Cardiac fibroblast (primary cell): Measurements from ENCODE around the gene ZFP36L1.

Experiments
- DNase-seq, 2 donors: peaks; one replicate each; pipeline versions ENCODE4 v3.0.0 to v3.0.0-alpha.2; 2010; ENCODE audit warnings: low read depth in 2 of 2
- H3K4me3 ChIP-seq, 2 donors: replicated peaks in 1 of 2; 1 replicate in 1 of 2; 2 replicates in 1 of 2; pipeline ENCODE4 v1.5.1; 2011; ENCODE audit warnings: low read depth in 2 of 2, low read length in 2 of 2, mild to moderate bottlenecking in 2 of 2, moderate library complexity in 1 of 2
- CTCF ChIP-seq: IDR thresholded peaks from one replicate; pipeline ENCODE4 v1.5.1; 2011; ENCODE audit warnings: low read depth, mild to moderate bottlenecking, low read length, inconsistent platforms

ZFP36L1 gene

GRCh38 chr14:68748260-68748659 lies 44.6 kb downstream of the ZFP36L1 start:
- H3K4me3 ChIP-seq: no peak overlapping the region
- no peak for DNase-seq
- no peak for TF ChIP-seq CTCF

GRCh38 chr14:68747393-68747792 lies 45.5 kb downstream of the ZFP36L1 start:
- no peak for TF ChIP-seq CTCF
- DNase-seq: no peak
- H3K4me3 ChIP-seq: no peak overlapping the region

- no peak overlapping the region for H3K4me3 ChIP-seq
- TF ChIP-seq CTCF: no peak
- DNase-seq: no peak
Measured at GRCh38 chr14:68744613-68745012, 48.3 kb downstream of the ZFP36L1 start.

- DNase-seq: no peak
- TF ChIP-seq CTCF: no peak
- no peak overlapping the region for H3K4me3 ChIP-seq
Measured at GRCh38 chr14:68741839-68742470, 50.9 kb downstream of the ZFP36L1 start.

GRCh38 chr14:68741477-68741791 lies 51.4 kb downstream of the ZFP36L1 start:
- no peak overlapping the region for H3K4me3 ChIP-seq
- TF ChIP-seq CTCF: no peak

GRCh38 chr14:68740788-68741476 lies 51.9 kb downstream of the ZFP36L1 start:
- no peak overlapping the region for H3K4me3 ChIP-seq
- no peak for DNase-seq
- TF ChIP-seq CTCF: no peak

More at GRCh38 chr14:68741477-68741791, 51.4 kb downstream of the ZFP36L1 start:
- DNase-seq: no peak

- no peak overlapping the region for H3K4me3 ChIP-seq
- no peak for TF ChIP-seq CTCF
- no peak for DNase-seq
Measured at GRCh38 chr14:68739701-68740100, 53.2 kb downstream of the ZFP36L1 start.
